Omental fat pad (tissue), 4 donors: ENCODE data around the gene PHKB. TPM values are rescaled to one million over a fixed set of nuclear protein-coding genes. Genes with fewer than 3 reads are reported as not detected.
"Not testable (repeated sequence)": the region's sequence is repeated elsewhere in the genome, so short reads cannot be mapped to it uniquely, and the experiment has no call there.

Experiments
- ATAC-seq: fragments of 150-250 bp; one replicate; pipeline ENCODE4 v1.9.1; 2016; ENCODE audit warnings: mild to moderate bottlenecking, moderate library complexity; ENCODE audit not compliant: low FRiP score
- DNase-seq: peaks from one replicate; pipeline ENCODE4 v3.0.0-alpha.2; 2019; ENCODE audit warnings: low spot score
- CTCF ChIP-seq, 3 donors: fragments of 450-650 bp; IDR thresholded peaks; one replicate each; pipeline ENCODE4 v1.5.1; 2016 to 2017; ENCODE audit warnings: antibody characterized with exemption in 3 of 3, mild to moderate bottlenecking in 3 of 3, moderate library complexity in 2 of 3
- total RNA-seq, 4 donors: library from RNA; depleted of rRNA; stranded (reverse); fragments of >200 nt; gene quantifications; one replicate each; pipeline ENCODE4 v1.1.0, GENCODE V29; 2016

Gene PHKB
- total RNA-seq: 100 to 1,000 TPM in 1 of 4 donors, 10 to 100 TPM in 3; 55.1 to 112 (median 66.4) TPM

GRCh38 chr16:47460711-47461597 is at the start of gene PHKB, which contains the start of gene ITFG1:
PHKB (plus strand) TSS chr16:47461331; CDS start chr16:47461351, 20 bp downstream.
ITFG1 (minus strand) TSS chr16:47461063; CDS start chr16:47461045, 18 bp downstream.
- DNase-seq (peak; percentile 89), ATAC-seq (peak; percentile 97)
- no peak for TF ChIP-seq CTCF (IDR thresholded peaks at IDR 0.05)

GRCh38 chr16:47413041-47413440 is 48.1 kb upstream of the PHKB start:
- no peak for DNase-seq
- no peak for TF ChIP-seq CTCF (IDR thresholded peaks at IDR 0.05)

GRCh38 chr16:47416869-47417268 is 44.3 kb upstream of the PHKB start:
- DNase-seq: no peak
- TF ChIP-seq CTCF (IDR thresholded peaks at IDR 0.05): no peak
- ATAC-seq: no peak

More at GRCh38 chr16:47413041-47413440, 48.1 kb upstream of the PHKB start:
- no peak for ATAC-seq

- ATAC-seq (no peak), DNase-seq (no peak)
- no peak for TF ChIP-seq CTCF (IDR thresholded peaks at IDR 0.05)
Observed at GRCh38 chr16:47424846-47425245, 36.3 kb upstream of the PHKB start.

- DNase-seq (no peak), ATAC-seq (no peak)
- no peak for TF ChIP-seq CTCF (IDR thresholded peaks at IDR 0.05)
Observed at GRCh38 chr16:47426806-47427205, 34.3 kb upstream of the PHKB start.

GRCh38 chr16:47431960-47432359 is 29.2 kb upstream of the PHKB start:
- DNase-seq: no peak
- no peak for ATAC-seq
- no peak for TF ChIP-seq CTCF (IDR thresholded peaks at IDR 0.05)

- DNase-seq, ATAC-seq: not testable (repeated sequence)
Observed at GRCh38 chr16:47434274-47434673, 26.9 kb upstream of the PHKB start.

- ATAC-seq, DNase-seq: not testable (repeated sequence)
Observed at GRCh38 chr16:47440066-47440465, 21.1 kb upstream of the PHKB start.

GRCh38 chr16:47442884-47443283 is 18.2 kb upstream of the PHKB start:
- ATAC-seq, DNase-seq: not testable (repeated sequence)
